ENCODE results near the gene LIN37.

Gene LIN37

DNA sequence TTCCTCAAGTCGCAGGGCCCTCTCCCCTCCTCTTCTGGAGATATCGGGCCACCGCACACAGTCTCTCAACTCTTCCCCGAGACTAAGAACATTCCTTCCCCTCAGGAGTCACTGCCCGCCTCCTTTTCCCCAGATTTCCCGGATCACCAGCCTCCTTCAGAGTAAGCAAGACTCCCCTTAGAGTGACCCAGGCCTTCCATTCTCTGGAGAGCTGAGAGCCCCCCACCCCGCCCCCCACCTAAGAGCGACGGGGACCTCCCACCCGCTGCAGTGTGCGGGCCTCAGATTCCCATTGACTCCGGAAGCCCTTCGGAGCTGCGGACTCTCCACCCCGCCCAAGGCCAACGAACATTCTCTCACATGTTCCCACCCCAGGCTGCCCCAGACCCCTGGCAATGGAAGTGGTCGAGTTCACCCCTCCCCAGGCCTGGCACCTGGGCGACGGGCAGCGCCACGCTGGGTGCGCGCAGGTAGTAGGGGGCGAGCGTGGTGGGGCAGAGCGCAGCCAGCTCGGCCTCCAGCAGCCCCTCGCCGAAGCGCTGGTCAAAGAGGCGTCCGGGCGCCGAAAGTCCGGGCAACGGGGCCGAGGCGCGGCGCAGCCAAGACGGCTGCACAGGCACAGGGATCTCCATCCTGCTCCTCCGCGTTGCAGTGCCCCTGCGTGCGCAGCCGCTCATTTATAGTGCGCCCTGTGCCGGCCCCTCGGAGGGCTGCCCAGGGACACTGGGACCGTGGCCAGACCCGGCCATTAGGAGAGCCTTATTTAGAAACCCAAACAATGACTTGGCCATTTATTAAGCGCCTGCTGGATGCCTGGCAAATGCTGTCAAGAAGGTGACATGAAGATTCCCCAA lies 8.2 kb downstream of the LIN37 start, which contains the start of gene HSPB6:
Gene HSPB6, minus strand, starts transcription at position 653 of the 854 bp plus-strand sequence. Its CDS starts 21 bp downstream, at position 632.
- TF ChIP-seq SIN3A (IDR thresholded peaks at IDR 0.05; ENCODE audit: borderline replicate concordance, insufficient read depth, low read length) (no peak), FOXP2 (optimal IDR thresholded peaks at IDR 0.05; ENCODE audit: borderline replicate concordance, extremely low read depth, extremely low read length, insufficient read depth) (no peak), TAF1 (IDR thresholded peaks at IDR 0.05; ENCODE audit: borderline replicate concordance, insufficient read depth, low read length) (no peak), POLR2AphosphoS5 (IDR thresholded peaks at IDR 0.05; ENCODE audit: low read depth, low read length) (no peak)
- TF ChIP-seq, protein P1, sequence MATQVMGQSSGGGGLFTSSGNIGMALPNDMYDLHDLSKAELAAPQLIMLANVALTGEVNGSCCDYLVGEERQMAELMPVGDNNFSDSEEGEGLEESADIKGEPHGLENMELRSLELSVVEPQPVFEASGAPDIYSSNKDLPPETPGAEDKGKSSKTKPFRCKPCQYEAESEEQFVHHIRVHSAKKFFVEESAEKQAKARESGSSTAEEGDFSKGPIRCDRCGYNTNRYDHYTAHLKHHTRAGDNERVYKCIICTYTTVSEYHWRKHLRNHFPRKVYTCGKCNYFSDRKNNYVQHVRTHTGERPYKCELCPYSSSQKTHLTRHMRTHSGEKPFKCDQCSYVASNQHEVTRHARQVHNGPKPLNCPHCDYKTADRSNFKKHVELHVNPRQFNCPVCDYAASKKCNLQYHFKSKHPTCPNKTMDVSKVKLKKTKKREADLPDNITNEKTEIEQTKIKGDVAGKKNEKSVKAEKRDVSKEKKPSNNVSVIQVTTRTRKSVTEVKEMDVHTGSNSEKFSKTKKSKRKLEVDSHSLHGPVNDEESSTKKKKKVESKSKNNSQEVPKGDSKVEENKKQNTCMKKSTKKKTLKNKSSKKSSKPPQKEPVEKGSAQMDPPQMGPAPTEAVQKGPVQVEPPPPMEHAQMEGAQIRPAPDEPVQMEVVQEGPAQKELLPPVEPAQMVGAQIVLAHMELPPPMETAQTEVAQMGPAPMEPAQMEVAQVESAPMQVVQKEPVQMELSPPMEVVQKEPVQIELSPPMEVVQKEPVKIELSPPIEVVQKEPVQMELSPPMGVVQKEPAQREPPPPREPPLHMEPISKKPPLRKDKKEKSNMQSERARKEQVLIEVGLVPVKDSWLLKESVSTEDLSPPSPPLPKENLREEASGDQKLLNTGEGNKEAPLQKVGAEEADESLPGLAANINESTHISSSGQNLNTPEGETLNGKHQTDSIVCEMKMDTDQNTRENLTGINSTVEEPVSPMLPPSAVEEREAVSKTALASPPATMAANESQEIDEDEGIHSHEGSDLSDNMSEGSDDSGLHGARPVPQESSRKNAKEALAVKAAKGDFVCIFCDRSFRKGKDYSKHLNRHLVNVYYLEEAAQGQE (IDR thresholded peaks at IDR 0.05; ENCODE audit: insufficient read depth in 1 of 2, low read depth in 2 of 2, low read length in 2 of 2) = no peak

DNA sequence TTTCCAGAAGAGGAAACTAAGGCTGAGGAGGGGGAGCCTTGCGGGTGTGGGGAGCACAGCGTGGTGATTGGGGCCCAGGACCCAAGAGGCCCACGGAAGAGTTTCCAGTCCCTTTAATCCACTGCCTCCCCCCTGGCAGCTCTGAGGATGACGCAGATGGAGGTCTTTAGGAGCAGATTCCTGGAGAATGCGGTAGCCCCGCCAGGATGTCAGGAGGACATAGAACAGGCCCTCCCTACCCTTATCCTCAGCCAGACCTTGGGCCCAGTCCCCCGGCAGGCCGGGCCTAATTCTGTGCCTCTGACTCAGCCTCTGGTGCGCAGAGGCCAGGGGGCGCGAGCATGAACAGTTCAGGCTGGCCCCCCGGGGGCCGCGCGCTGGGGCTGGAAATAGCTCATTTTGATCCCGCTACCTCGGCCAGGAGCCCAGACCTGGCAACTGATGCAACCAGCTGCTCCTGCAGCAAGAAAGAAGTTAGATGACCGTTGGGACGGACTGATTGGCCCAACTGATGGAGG lies 8.9 kb downstream of the LIN37 start:
- TF ChIP-seq FOXP2 (optimal IDR thresholded peaks at IDR 0.05; ENCODE audit: borderline replicate concordance, extremely low read depth, extremely low read length, insufficient read depth) (no peak), TAF1 (IDR thresholded peaks at IDR 0.05; ENCODE audit: borderline replicate concordance, insufficient read depth, low read length) (no peak), SIN3A (IDR thresholded peaks at IDR 0.05; ENCODE audit: borderline replicate concordance, insufficient read depth, low read length) (no peak), POLR2AphosphoS5 (IDR thresholded peaks at IDR 0.05; ENCODE audit: low read depth, low read length) (0 out of 2 replicates have a peak, but pooled peaks have one; percentile 14)
- TF ChIP-seq, protein P1 (IDR thresholded peaks at IDR 0.05; ENCODE audit: insufficient read depth in 1 of 2, low read depth in 2 of 2, low read length in 2 of 2) = 0 out of 4 replicates have a peak, but pooled peaks of 1 of the 2 experiments have one; percentile 9

DNA sequence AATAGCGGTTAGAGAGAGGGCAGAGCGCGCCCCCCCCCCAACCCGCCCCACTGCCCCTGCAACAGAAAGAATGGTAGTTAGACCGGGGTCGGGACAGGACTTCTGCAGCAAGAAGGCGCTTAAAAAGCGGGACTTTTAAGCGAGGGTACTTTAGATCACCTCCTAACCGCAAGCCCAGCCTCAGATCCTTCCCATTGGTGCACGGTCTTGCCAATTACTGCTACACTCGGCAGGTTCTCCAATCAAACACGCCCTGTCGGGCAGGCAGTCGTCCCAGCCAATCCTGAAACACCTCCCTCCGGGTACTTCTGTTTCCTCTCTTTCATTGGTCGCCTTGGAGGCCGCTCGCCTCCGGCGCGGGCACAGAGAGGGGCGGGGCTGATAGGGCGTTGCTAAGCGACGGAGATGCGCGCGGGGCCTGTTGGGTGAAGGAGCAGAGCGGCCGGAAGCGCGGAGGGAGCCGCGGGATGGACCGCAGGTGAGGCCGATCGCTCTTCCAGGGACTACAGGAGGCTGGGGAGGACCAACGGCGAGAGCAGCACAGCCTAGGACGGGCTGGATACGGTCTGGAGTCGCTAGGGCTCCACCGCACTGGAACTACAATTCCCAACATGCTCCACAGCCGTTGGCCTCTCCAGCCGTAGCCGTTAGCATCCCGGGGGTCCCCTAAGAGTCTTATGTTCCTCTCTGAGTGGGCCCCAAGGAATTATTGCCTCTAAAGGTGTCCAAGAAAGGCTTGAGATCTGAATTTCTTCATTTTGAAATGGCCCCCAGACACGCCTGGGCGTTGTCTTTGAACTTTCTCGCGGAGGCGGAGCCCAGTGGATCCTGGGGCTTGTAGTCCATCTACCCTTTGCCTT lies 9.6 kb downstream of the LIN37 start, which contains the start of gene PROSER3:
Gene PROSER3, plus strand, starts transcription at position 428 of the 860 bp plus-strand sequence. Its CDS starts 40 bp downstream, at position 468.
- TF ChIP-seq, protein P1 (IDR thresholded peaks at IDR 0.05; ENCODE audit: insufficient read depth in 1 of 2, low read depth in 2 of 2, low read length in 2 of 2) = 0 out of 4 replicates have a peak, but pooled peaks of 1 of the 2 experiments have one; percentile 1
- TF ChIP-seq FOXP2 (optimal IDR thresholded peaks at IDR 0.05; ENCODE audit: borderline replicate concordance, extremely low read depth, extremely low read length, insufficient read depth) (peak; percentile 42), TAF1 (IDR thresholded peaks at IDR 0.05; ENCODE audit: borderline replicate concordance, insufficient read depth, low read length) (peak; percentile 79; the same call in 1 of the 2 replicates), SIN3A (IDR thresholded peaks at IDR 0.05; ENCODE audit: borderline replicate concordance, insufficient read depth, low read length) (no peak), POLR2AphosphoS5 (IDR thresholded peaks at IDR 0.05; ENCODE audit: low read depth, low read length) (peak; percentile 79)

DNA sequence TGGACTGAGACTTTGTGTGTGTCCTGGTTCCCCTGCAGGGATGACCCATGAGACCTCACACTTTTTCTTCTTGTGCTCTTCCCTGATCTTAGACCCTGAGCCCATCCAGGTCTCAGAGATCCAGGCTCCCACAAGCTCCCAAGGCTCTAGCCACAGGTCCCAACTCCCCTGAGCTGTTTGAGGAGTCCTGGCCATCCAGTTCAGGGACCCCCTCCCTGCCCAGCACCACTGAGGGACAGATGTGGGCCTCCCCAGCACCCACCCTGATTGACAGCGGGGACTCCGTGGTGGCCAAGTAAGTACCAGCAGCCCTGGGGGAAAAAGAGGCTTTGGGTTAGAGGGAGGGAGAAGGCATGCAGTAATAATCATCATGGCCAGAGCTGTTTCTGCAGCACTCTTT lies 11.3 kb downstream of the LIN37 start:
- no peak for TF ChIP-seq TAF1 (IDR thresholded peaks at IDR 0.05; ENCODE audit: borderline replicate concordance, insufficient read depth, low read length)
- no peak for TF ChIP-seq SIN3A (IDR thresholded peaks at IDR 0.05; ENCODE audit: borderline replicate concordance, insufficient read depth, low read length)
- TF ChIP-seq POLR2AphosphoS5 (IDR thresholded peaks at IDR 0.05; ENCODE audit: low read depth, low read length) = no peak
- TF ChIP-seq, protein P1 (IDR thresholded peaks at IDR 0.05; ENCODE audit: insufficient read depth in 1 of 2, low read depth in 2 of 2, low read length in 2 of 2) = no peak
- no peak for TF ChIP-seq FOXP2 (optimal IDR thresholded peaks at IDR 0.05; ENCODE audit: borderline replicate concordance, extremely low read depth, extremely low read length, insufficient read depth)
